GM18909 (cell line): Measurements from ENCODE around the gene STIL.

Experiments
- ATAC-seq: cut with Tn5 transposase; IDR thresholded peaks from one replicate; pipeline ENCODE4 v1.9.1; 2021; ENCODE audit warnings: mild to moderate bottlenecking; ENCODE audit not compliant: unreplicated experiment, poor library complexity

The STIL gene

DNA sequence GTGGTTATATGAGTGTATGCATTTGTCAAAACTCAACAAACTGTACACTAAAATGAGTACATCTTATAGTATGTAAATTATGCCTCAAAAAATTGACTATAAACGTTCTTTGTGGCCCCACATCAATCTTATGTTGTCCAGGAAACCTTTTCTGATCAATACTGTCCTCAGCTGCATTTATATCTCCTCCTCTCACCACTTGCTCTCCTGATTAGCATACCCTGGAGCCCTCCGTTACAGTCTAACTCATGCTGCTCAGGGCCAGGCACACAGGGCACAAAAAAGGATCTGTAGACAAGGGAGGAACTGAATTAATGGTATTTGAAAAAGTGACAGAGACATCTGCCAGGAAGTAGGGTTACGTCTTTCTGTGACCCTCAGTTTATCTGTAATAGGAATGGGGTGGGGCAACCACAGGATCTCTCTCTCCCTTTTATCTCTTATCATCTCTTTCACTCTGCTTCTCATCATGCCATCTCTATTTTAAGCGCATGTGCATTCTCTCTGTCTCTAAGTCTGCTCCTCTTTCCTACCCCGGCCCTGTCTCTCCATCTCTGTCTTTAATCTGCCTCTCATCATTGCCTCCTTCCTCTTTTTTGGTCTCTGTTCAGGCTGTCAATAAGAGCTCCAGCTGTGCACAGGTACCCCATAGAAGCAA lies 74.9 kb downstream of the STIL start:
- ATAC-seq: no peak

- ATAC-seq: no peak
Observed at GRCh38 chr1:47235806-47236205, 78.1 kb downstream of the STIL start.

- no peak for ATAC-seq
Observed at GRCh38 chr1:47235241-47235681, 78.7 kb downstream of the STIL start.

- no peak for ATAC-seq
Observed at GRCh38 chr1:47233186-47233585, 80.8 kb downstream of the STIL start.

GRCh38 chr1:47232187-47232874 lies 81.6 kb downstream of the STIL start, which contains the start of gene TAL1:
Gene TAL1, minus strand, starts transcription at chr1:47232225. Its CDS starts 6,337 bp downstream, at chr1:47225888.
- no peak for ATAC-seq

- no peak for ATAC-seq
Observed at GRCh38 chr1:47231301-47232186, 82.4 kb downstream of the STIL start.

DNA sequence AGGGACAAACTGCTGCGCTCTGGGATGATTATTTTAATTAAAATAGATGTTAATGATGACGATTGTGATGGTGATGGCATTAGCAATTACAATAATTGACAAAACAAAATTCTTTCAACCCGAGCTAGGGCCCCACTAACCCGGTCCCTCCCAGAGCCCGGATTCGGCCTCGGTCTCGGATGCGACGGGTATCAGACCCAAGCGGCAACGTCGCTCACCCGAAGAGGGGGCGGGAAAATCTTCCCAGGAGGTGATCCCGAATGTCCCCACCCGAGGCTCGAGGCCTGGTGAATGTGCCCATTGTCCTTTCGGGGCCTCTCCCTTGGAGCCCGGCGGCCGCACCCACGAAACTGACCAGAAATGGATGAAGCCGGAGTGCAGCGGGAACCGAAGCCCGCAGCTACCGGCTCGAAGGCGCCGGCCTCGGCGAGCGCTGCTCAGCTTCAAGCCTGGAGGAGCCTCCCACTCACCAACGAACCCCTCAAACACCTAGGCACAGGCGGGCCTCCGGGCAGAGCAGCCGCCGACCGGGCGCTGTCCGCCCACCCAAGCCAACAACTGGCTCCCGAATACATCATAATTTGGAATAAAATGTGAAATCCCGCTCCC lies 83.2 kb downstream of the STIL start:
- ATAC-seq: no peak

- ATAC-seq: no peak
Observed at GRCh38 chr1:47229886-47230691, 83.9 kb downstream of the STIL start.

DNA sequence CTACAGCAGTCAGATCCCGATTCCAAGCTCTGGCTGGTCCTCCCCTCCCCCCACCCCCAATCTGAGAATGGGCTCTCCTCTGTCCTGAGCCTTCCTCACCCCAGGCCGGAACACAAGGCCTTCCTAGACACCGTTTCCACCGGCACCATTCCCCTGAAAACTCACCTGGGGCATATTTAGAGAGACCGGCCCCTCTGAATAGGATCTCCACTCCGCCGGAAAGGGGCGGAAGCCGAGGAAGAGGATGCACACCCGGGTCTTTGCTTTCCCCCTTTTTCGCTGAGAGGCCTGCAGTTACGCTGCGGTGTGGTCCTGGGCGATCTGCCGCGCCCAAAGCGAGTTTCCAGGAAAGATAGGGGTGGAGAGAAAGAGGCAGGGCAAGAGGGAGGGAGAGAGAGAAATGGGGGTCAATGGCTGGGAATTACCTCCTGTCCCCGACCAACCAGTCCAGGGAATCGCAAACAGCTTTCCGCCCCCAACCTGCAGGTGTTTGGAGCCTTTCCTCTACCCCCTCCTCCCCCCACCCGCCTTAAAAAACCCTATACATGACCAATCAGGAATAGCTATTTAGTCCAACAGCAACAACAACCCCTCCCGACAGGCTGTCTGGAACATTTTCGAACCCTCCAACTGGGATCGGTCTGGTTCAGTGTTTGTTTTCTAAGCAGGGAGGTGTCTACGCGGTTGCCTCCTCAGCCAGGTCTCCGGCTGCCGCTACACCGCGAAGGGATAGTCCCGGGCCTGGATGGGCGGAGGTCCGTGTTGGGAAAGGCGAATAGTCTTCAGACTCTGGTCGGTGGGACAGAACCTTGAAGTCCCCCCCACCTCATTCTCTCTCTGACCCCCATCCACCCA lies 84.7 kb downstream of the STIL start:
- ATAC-seq: no peak

DNA sequence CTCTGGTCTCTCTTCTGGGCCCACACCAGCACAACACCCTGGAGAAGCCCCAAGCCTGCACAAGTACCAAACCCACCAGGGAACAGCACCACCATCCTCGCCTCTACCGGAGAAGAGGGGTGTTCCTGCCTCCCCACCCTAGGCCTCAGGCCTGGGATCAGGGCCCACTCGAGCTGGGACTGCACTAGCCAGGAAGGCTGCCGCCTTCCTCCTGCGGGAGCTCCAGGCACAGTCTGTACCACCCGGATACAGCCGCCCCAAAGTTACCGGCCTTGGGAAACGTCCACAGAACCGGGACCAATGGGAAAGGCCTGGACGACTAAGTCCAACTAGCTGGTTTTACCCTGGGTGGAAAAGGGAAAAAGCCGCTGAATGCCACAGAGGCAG lies 85.3 kb downstream of the STIL start:
- ATAC-seq: no peak

GRCh38 chr1:47227341-47228232 lies 86.4 kb downstream of the STIL start:
- ATAC-seq: no peak

DNA sequence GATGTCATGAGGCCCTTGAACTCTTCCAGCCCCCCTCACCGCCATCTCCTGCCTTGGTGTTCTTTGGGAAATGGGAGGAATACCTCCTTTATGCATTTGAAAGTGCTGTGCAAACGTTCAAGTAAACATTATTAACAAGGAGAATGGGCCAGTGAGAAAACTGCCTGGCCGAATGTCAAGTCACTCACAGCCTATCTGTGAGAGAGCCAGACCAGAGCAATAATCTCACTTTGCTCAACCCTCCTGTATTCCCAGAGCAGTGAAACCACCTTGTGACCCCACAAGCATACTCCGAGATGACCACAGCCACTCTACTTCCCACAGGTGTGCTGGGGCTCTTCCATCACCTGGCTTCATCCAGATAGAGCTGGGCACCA lies 87.1 kb downstream of the STIL start:
- no peak for ATAC-seq

DNA sequence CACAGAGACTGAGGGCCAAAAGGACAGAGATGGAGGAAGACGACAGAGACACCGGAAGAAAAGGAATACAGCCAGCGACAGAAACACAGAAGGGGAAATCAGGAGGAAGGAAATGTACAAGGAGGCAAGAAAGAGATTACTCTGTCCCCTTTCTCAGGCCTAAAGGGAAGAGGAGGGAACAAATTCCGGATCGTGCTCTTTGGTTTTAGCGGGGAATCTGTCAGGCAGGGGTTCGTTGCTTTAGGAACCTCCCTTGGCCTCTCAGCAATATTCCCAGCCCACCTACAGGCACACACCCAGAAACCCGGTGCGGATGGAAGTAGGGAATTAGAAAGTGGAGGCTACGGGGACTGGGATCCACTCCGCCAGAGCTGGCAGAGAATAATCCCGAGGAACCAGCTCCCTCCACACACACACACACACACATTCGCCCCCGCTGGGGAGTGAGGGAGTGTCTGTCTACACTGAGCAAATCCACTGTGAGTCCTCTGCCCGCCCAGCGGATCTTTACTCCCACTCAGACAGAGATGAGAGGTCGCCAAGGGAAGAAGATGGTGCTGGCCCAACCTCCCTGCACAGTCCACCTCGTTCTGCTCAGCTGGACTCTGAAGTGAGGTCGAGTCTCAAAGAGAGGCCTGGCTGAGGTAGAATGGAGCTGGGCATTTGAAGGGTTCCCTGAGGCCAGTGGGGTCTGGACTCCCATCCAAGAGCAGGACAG lies 87.7 kb downstream of the STIL start:
- ATAC-seq: no peak

- ATAC-seq: no peak
Observed at GRCh38 chr1:47225430-47226100, 88.4 kb downstream of the STIL start.

DNA sequence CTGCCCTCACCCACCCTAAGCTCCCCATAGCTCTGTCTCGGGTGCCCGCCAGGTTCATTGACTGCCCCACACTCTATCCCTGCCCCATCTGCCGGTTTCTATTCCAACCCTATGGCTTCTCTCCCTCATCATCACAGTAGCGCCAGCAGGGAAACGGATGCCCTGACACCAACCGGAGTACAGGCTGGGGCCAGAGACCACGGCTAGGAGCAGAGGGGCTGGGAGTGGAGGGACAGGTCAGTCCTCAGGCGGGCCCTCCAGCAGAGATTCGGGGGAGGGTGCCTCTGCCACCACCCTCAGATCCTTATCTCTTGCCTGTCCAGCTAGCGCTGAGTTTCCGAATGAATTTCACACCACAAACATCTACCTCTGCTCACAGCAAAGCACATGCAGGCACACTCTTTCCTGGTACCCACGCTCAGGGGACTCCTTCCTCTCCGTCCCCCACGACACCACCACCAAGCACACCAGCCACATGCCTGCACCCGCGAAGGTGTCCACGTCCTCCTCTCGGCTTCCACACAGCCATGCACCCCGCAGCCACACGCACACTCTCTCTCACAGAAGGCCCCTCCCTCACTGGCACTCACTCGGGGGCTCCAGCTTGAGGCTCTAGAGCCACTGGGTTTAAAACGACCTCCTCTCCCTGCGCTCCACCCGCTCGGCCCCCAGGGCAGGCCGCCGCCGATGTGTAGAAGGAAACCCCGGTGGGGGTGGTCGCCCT lies 89.1 kb downstream of the STIL start:
- no peak for ATAC-seq
